ENCODE results near the gene SYNCRIP.
"Not testable (repeated sequence)": the region's sequence is repeated elsewhere in the genome, so short reads cannot be mapped to it uniquely, and the experiment has no call there.

Gene SYNCRIP

GRCh38 chr6:85642774-85643536, at the start of gene SYNCRIP:
SYNCRIP (minus strand) TSS chr6:85642886; CDS start chr6:85641439, 1,447 bp downstream.
- FAIRE-seq, result no peak

DNA sequence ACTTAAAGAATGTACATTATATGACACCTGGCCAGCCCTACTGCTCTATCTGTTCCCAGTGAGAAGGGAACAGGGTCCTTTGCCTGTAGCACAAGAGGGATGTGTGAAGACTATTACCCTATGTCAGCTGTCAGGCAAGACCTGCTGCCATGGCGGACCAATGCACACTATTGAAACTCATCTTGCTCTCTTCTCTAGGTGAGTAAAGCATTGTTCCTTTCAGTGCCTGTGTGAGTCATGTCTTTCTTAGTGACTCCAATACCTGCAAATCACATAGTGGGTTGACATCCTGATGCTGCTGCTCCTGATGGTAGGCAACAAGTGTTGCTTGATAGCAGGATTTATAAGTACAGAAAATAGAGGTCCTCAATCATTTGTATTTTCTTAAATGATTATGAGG, 48.8 kb upstream of the SYNCRIP start:
- no peak for FAIRE-seq

- no peak for FAIRE-seq
Measured at GRCh38 chr6:85690071-85690470, 47.4 kb upstream of the SYNCRIP start.

DNA sequence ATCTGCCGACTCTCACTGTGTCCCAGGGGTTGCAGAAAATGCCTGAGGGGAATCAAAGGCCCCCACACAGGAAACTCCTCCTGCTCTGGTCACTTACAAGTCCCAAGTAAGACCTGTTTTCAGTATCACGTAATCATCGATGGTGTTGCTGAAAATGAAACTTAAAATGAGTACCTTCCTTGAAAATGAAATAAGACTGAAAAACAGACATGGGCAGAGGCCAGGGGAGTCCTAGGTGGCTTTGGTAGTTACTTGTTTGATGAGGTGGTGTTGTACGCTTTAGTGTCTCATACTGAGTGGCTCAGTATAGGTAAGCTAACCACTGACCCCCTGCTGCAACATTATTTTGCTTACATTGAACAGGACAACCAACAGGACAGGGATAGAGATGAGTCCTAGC, 43.0 kb upstream of the SYNCRIP start:
- no peak for FAIRE-seq

DNA sequence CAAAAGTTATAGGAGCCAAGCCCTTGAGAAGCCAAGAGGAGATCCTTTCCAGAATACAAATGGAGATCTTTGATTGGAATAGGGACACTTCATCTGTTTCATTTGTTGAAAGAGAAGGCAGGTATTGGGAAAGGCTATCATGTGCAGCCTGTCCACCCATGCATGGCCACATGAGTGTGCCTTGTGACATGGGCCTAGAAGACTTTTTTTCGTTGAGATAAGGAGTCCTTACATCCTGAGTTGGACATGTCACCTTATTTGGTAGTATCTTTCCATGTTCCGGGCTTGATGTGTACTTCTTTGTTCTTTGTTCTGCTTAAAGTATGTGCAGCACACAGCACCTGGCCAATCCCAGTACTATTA, 42.1 kb upstream of the SYNCRIP start:
- no peak for FAIRE-seq

GRCh38 chr6:85684133-85684808, 41.6 kb upstream of the SYNCRIP start:
- no peak for FAIRE-seq

DNA sequence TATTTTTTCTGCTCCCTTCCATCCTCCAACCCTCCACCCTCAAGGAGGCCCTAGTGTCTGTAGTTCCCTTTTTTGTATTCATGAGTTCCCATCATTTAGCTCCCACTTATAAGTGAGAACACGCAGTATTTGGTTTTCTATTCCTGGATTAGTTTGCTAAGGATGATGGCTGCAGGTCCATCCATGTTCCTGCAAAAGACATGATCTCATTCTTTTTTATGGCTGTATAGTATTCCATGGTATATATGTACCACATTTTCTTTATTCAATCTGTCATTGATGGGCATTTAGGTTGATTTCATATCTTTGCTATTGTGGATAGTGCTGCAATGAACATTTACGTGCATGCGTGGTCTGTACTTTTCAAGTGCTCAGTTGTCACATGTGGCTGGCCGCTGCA, 39.2 kb upstream of the SYNCRIP start:
- not testable (repeated sequence) for FAIRE-seq

DNA sequence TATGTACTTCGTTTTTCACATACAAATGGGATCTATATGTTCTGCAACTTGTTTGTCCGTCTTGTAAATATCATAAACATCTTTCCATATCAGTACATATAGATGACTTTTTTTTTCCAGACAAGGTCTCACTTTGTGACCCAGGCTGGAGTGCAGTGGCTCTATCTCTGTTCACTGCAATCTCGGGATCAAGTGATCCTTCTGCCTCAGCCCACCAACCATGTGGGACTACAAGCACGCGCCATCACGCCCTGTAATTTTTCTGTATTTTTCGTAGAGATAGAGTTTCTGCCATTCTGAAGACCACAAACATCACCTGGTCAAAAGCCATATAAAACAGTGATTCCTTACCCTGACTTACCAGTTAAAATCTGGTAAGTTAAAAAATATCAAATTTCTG, 37.7 kb upstream of the SYNCRIP start:
- no peak for FAIRE-seq

DNA sequence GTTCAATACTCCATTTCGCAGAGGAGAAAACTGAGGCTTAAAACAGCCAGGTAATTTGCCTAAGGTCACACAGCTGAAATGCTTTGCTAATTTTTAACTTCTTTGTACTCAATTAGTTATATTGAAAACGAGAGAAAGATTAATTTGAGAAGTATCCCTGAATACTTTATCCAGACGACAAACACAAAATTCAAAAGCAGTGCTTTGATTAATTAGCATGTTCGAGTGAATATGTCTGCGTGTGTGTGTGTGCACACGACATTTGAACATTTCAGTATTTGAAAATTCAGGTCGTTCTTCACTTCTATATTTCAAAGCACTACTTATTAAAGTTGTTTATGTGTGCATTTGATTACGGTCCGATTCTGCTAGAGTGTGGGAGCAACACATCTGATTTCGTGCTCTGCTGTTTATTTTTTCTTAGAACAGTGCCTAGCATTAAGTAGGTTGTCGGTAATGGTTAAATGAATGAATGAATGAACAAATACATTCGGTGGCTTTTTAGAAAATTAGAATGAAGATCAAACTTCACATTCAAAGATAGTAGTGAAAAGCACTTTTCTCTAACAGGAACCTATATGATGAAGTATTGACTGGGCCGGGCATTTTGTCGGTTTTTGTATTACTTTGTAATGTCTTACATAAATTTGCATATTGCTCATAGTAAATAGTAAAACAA, 36.9 kb upstream of the SYNCRIP start:
- no peak for FAIRE-seq

DNA sequence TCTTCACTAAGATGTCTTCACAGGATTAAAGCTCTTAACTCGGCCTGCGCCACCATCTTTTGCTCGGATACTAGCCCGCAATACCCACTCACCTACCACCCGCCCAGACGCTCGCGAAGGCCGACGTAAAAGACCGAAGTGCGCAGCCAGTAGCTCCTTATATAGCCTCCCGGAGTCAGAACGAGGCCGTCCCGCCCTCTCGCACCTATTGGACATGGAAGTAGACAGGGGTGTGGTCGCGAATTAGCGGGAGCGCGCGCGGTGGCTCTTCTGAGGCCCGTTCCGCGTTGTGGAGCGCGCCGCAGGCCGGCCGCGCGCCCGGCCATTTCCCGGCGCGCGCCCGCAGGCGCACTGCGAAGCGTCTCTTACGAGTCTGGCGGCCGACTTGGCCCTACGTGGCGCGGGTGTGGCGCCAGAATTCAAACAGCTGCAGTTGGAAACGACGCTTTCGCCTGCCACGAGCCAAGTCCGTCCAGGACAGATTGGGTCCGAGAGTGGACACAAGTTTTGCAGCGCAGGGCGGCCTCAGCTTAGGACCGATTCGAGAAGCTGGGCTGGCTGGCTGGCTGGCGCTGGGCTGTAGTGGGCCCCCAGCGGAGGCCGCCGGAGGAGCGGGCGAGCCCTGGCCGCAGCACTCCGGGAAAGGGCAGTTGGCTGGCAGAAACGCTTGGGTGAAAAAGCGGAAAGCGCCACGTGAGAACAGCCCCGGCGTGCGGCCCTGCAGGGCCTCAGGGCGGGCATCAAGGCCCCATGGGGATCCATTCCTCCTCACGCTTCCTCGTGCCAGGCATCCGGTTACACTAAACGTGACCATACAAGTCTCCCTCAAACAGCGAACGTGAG, 36.1 kb upstream of the SYNCRIP start:
- no peak for FAIRE-seq

DNA sequence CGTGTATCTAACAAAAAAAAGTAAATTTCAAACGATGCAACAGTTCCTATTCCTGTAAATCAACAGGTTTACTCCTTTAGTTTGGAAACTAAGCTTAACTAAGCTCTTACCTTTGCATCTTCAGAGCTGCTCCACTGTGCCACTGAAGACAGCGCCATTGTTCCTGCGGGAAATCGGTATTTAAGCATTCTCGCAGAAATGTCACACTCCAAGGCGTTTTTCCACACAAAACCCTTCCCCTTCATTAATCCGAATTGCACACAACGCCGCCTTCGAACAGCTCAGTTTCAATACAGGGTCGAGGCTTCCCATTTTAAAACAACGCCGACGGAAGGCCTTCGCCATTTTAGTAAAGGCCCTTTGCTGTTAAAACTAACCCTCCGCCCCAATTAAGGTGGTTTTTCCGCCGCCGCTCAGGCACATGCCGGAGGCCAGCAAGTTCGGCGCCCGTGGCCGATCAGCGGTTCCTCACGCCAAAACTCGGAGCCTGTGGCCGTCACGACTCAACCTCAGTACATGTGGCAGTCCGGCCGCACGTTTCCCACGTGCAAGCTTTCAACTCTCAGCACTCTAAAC, 35.4 kb upstream of the SYNCRIP start:
- no peak for FAIRE-seq

DNA sequence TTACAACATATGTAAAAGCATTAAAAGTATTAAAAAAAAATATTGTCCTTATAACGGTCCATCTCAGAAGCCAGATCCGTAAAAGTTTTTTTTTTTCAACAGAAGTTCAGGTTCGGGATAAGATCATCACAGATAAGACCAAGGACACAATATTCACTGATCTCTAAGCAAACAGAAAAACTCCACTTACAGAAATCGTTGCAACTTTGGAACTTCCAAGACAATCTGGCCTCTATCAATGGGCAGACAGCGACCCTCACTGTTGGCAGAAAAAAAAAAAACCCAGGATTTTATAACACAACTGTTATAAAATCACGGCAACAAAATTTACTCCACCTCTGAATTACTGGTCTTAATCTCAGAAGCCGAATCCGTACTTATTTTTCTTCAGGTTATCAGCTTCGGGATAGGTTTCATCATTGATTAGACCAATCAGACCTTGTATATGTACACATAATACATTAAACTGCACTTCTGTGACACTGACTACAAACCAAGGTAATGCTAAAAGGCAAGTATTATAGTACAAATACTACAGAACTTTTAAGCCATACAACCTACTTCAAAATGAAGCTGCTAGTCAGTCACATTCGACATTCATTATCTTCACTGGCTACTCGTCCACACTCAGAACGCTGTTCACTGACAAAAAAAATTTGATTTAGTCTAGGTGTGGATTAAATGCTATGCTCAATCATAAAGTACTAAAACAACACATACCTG, 34.7 kb upstream of the SYNCRIP start:
- no peak for FAIRE-seq

- FAIRE-seq, result no peak
Measured at GRCh38 chr6:85676086-85676729, 33.5 kb upstream of the SYNCRIP start.

DNA sequence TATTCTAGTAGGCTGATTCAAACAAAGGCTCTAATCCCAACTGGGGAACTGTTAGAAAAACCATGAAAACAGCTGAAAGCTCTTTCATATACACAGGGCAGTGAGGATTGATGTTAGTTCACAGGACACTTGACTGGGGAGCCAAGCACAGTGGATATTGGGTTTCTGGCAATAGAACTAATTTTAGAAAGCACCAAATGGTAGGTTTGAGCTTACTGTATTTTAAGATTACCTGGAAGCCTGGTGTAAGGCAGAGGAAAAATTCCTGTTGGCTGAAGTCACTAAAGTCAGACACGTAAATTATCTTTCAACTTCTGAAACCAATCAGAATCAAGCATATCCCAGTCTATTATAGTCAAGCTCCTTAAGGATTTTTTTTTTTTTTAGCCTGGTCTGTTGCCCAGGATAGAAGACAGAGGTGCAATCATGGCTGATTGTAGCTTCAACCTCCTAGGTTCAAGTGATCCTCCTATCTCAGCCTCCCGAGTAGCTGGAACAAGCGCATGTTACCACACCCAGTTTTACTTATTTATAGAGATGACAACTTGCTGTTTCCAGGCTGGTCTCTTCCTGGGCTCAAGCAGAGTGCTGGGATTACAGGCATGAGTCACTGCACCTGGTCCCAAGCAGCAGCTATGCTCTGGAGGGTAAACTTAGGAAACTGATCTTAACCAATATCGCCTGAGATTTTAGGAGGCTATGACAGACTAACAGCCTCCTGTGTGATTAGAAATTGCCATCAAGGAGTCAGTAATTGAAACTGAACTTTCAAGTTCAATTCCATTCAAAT, 32.5 kb upstream of the SYNCRIP start:
- FAIRE-seq, result no peak

GRCh38 chr6:85674604-85675003, 31.9 kb upstream of the SYNCRIP start:
- FAIRE-seq, result no peak

GRCh38 chr6:85673198-85674139, 30.8 kb upstream of the SYNCRIP start:
- FAIRE-seq, result no peak

DNA sequence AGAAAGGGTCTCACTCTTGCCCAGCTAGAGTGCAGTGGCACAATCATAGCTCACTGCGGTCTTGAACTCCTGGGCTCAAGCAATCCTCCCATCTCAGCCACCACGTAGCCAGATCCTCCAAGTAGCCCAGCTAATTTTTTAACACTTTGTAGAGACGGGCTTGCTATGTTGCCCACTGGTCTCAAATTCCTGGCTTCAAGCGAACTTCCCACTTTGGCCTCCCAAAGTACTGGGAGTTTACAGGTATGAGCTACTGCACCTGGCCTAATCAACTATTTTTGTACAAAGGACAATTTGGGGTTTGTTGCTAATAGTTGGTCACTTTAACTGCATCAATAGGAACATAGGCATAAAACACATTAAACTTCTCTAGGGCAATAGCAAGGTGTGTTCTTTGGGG, 29.9 kb upstream of the SYNCRIP start:
- FAIRE-seq, result no peak

GRCh38 chr6:85672050-85672449, 29.4 kb upstream of the SYNCRIP start:
- no peak for FAIRE-seq

DNA sequence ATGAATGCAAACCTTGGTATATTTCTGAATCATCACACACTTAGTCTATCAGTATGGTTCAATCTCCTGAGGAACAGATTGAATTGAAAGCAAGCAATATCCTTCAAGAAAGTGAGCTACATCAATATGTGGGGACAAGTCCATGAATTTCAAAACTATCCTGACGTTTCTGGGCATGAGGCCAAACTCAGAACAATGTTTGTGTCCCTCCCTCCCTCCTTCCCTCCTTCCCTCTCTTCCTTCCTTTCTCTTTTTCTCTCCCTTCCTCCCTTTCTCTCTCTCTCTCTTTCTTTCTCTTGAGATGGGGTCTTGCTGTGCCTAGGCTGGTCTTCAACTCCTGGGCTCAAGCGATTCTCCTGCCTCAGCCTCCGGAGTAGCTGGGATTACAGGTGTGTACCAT, 27.9 kb upstream of the SYNCRIP start:
- no peak for FAIRE-seq
